T-helper 1 cell treated with Interleukin-12 subunit alpha and Interleukin-12 subunit beta and Interleukin-4 antibody, amounts not matched to agents 30 μg/mL and 1 μg/mL, for 36 hours (primary cell): ENCODE measurements around the gene STON1.
"Not testable (repeated sequence)": the region's sequence is repeated elsewhere in the genome, so short reads cannot be mapped to it uniquely, and the experiment has no call there.

Experiments used
- H3K27ac Mint-ChIP-seq: one replicate; pipeline ENCODE4 v1.8.0; 2021; ENCODE audit warnings: mild to moderate bottlenecking, mixed read lengths
- H3K27me3 Mint-ChIP-seq: one replicate; pipeline ENCODE4 v1.8.0; 2021; ENCODE audit warnings: low read depth, mixed read lengths
- H3K36me3 Mint-ChIP-seq: one replicate; pipeline ENCODE4 v1.8.0; 2021; ENCODE audit warnings: low read depth, mixed read lengths
- H3K4me1 Mint-ChIP-seq: one replicate; pipeline ENCODE4 v1.8.0; 2021; ENCODE audit warnings: low read depth, mixed read lengths
- H3K4me3 Mint-ChIP-seq: one replicate; pipeline ENCODE4 v1.8.0; 2021; ENCODE audit warnings: mild to moderate bottlenecking, moderate library complexity, mixed read lengths
- H3K9me3 Mint-ChIP-seq: one replicate; pipeline ENCODE4 v1.8.0; 2021; ENCODE audit warnings: mixed read lengths

STON1 gene

GRCh38 chr2:48601349-48601748, 71.4 kb downstream of the STON1 start:
- no peak overlapping the region for H3K4me3 Mint-ChIP-seq
- H3K27ac Mint-ChIP-seq, result no peak overlapping the region
- H3K27me3 Mint-ChIP-seq, result peaks cover 4% of the 10 kb centered on the region
- H3K36me3 Mint-ChIP-seq, result no peaks in the 10 kb centered on the region
- H3K9me3 Mint-ChIP-seq, result no peaks in the 10 kb centered on the region
- H3K4me1 Mint-ChIP-seq, result no peaks in the 10 kb centered on the region

- no peak overlapping the region for H3K27ac Mint-ChIP-seq
- no peaks in the 10 kb centered on the region for H3K4me1 Mint-ChIP-seq
- H3K27me3 Mint-ChIP-seq, result peaks cover 4% of the 10 kb centered on the region
- H3K9me3 Mint-ChIP-seq, result no peaks in the 10 kb centered on the region
- H3K4me3 Mint-ChIP-seq, result no peak overlapping the region
- no peaks in the 10 kb centered on the region for H3K36me3 Mint-ChIP-seq
Observed at GRCh38 chr2:48605482-48606175, 75.7 kb downstream of the STON1 start.

- Mint-ChIP-seq H3K27me3 (peaks cover 4% of the 10 kb centered on the region), H3K36me3 (no peaks in the 10 kb centered on the region), H3K27ac (no peak overlapping the region), H3K4me3 (no peak overlapping the region), H3K4me1 (no peaks in the 10 kb centered on the region), H3K9me3 (no peaks in the 10 kb centered on the region)
Observed at GRCh38 chr2:48607307-48608014, 77.5 kb downstream of the STON1 start.

GRCh38 chr2:48613211-48613610, 83.3 kb downstream of the STON1 start:
- no peaks in the 10 kb centered on the region for H3K27me3 Mint-ChIP-seq
- H3K36me3 Mint-ChIP-seq, result no peaks in the 10 kb centered on the region
- H3K4me3 Mint-ChIP-seq, result no peak overlapping the region
- H3K4me1 Mint-ChIP-seq, result no peaks in the 10 kb centered on the region
- no peaks in the 10 kb centered on the region for H3K9me3 Mint-ChIP-seq
- H3K27ac Mint-ChIP-seq, result no peak overlapping the region

- not testable (repeated sequence) for H3K4me3 Mint-ChIP-seq, H3K36me3 Mint-ChIP-seq, H3K4me1 Mint-ChIP-seq, H3K27ac Mint-ChIP-seq, H3K9me3 Mint-ChIP-seq, H3K27me3 Mint-ChIP-seq
Observed at GRCh38 chr2:48614581-48614980, 84.6 kb downstream of the STON1 start.

GRCh38 chr2:48617618-48618017, 87.7 kb downstream of the STON1 start, which contains the start of gene GTF2A1L:
TSS of gene GTF2A1L (plus strand) at chr2:48617856. CDS start at chr2:48617875, 19 bp downstream.
- no peak within 1 kb of the TSS for H3K27ac Mint-ChIP-seq
- H3K4me1 Mint-ChIP-seq, result no peaks in the 10 kb centered on the region
- H3K36me3 Mint-ChIP-seq, result no peaks in the 10 kb centered on the region
- no peaks in the 10 kb centered on the region for H3K27me3 Mint-ChIP-seq
- no peak within 1 kb of the TSS for H3K4me3 Mint-ChIP-seq
- no peaks in the 10 kb centered on the region for H3K9me3 Mint-ChIP-seq

GRCh38 chr2:48619526-48619925, 89.6 kb downstream of the STON1 start:
- H3K27me3 Mint-ChIP-seq, result no peaks in the 10 kb centered on the region
- no peak overlapping the region for H3K27ac Mint-ChIP-seq
- no peaks in the 10 kb centered on the region for H3K9me3 Mint-ChIP-seq
- H3K4me1 Mint-ChIP-seq, result no peaks in the 10 kb centered on the region
- no peak overlapping the region for H3K4me3 Mint-ChIP-seq
- H3K36me3 Mint-ChIP-seq, result no peaks in the 10 kb centered on the region

- Mint-ChIP-seq H3K4me3 (no peak overlapping the region), H3K4me1 (no peaks in the 10 kb centered on the region), H3K9me3 (no peaks in the 10 kb centered on the region), H3K27ac (no peak overlapping the region), H3K27me3 (no peaks in the 10 kb centered on the region), H3K36me3 (no peaks in the 10 kb centered on the region)
Observed at GRCh38 chr2:48620604-48621003, 90.7 kb downstream of the STON1 start.

- H3K27me3 Mint-ChIP-seq, H3K9me3 Mint-ChIP-seq, H3K27ac Mint-ChIP-seq, H3K4me1 Mint-ChIP-seq, H3K36me3 Mint-ChIP-seq, H3K4me3 Mint-ChIP-seq: not testable (repeated sequence)
Observed at GRCh38 chr2:48622691-48623090, 92.7 kb downstream of the STON1 start.

- no peak overlapping the region for H3K4me3 Mint-ChIP-seq
- no peak overlapping the region for H3K27ac Mint-ChIP-seq
- no peaks in the 10 kb centered on the region for H3K27me3 Mint-ChIP-seq
- H3K9me3 Mint-ChIP-seq, result no peaks in the 10 kb centered on the region
- H3K36me3 Mint-ChIP-seq, result no peaks in the 10 kb centered on the region
- H3K4me1 Mint-ChIP-seq, result no peaks in the 10 kb centered on the region
Observed at GRCh38 chr2:48624696-48625095, 94.7 kb downstream of the STON1 start.

GRCh38 chr2:48626047-48626446, 96.1 kb downstream of the STON1 start:
- Mint-ChIP-seq H3K27ac (no peak overlapping the region), H3K9me3 (no peaks in the 10 kb centered on the region), H3K4me1 (no peaks in the 10 kb centered on the region)

GRCh38 chr2:48633143-48633542, 103.2 kb downstream of the STON1 start:
- H3K9me3 Mint-ChIP-seq, result peaks cover 6% of the 10 kb centered on the region
- no peak overlapping the region for H3K4me3 Mint-ChIP-seq
- H3K27me3 Mint-ChIP-seq, result no peaks in the 10 kb centered on the region
- no peak overlapping the region for H3K27ac Mint-ChIP-seq
- no peaks in the 10 kb centered on the region for H3K4me1 Mint-ChIP-seq
- H3K36me3 Mint-ChIP-seq, result no peaks in the 10 kb centered on the region

More at GRCh38 chr2:48626047-48626446, 96.1 kb downstream of the STON1 start:
- Mint-ChIP-seq H3K27me3 (no peaks in the 10 kb centered on the region), H3K36me3 (no peaks in the 10 kb centered on the region), H3K4me3 (no peak overlapping the region)

GRCh38 chr2:48635786-48636185, 105.8 kb downstream of the STON1 start:
- H3K27ac Mint-ChIP-seq, result no peak overlapping the region
- H3K4me1 Mint-ChIP-seq, result no peaks in the 10 kb centered on the region
- H3K36me3 Mint-ChIP-seq, result no peaks in the 10 kb centered on the region
- peaks cover 6% of the 10 kb centered on the region for H3K9me3 Mint-ChIP-seq
- no peak overlapping the region for H3K4me3 Mint-ChIP-seq
- H3K27me3 Mint-ChIP-seq, result no peaks in the 10 kb centered on the region

GRCh38 chr2:48638261-48638660, 108.3 kb downstream of the STON1 start:
- H3K36me3 Mint-ChIP-seq, result no peaks in the 10 kb centered on the region
- H3K9me3 Mint-ChIP-seq, result peaks cover 6% of the 10 kb centered on the region
- no peaks in the 10 kb centered on the region for H3K27me3 Mint-ChIP-seq
- no peak overlapping the region for H3K27ac Mint-ChIP-seq
- no peak overlapping the region for H3K4me3 Mint-ChIP-seq
- no peaks in the 10 kb centered on the region for H3K4me1 Mint-ChIP-seq
